HEK293 (cell line): ENCODE data around the gene ANK2.

Experiments used
- CTCF ChIA-PET: fragments of 350-600 bp; formaldehyde crosslinking; extraction: SDS; loops from one replicate; lab custom pipeline; 2021; ENCODE audit warnings: antibody characterized with exemption; lab: Yijun Ruan, JAX
- POLR2A ChIA-PET: fragments of 300-600 bp; formaldehyde crosslinking; extraction: SDS; loops from one replicate; lab custom pipeline; 2020; ENCODE audit warnings: antibody characterized with exemption, inconsistent platforms; lab: Yijun Ruan, JAX
- H3K27ac ChIP-seq: fragments of 200-500 bp; sonication (Bioruptor generic); 2 replicates; pipeline ENCODE4 v1.5.1; 2014; ENCODE audit warnings: low read depth, low read length, control low read depth, inconsistent platforms; ENCODE audit errors: extremely low read depth
- H3K36me3 ChIP-seq, 2 experiments: fragments of 200-500 bp in 1 of 2; sonication (Bioruptor generic) in 1 of 2; 1 replicate in 1 of 2; 2 replicates in 1 of 2; pipeline ENCODE4 v1.5.1; 2014 to 2017; ENCODE audit warnings: inconsistent platforms in 2 of 2, low read length in 2 of 2; ENCODE audit not compliant: control insufficient read depth in 2 of 2, insufficient read depth in 1 of 2
- H3K4me1 ChIP-seq: fragments of 200-500 bp; sonication (Bioruptor generic); 2 replicates; pipeline ENCODE4 v1.5.1; 2014; ENCODE audit warnings: mild to moderate bottlenecking, low read length, inconsistent platforms; ENCODE audit not compliant: control insufficient read depth, insufficient read depth
- H3K4me3 ChIP-seq: 2 replicates; pipeline ENCODE4 v1.5.1; 2011; ENCODE audit warnings: low read depth, mild to moderate bottlenecking, control low read depth, low read length, moderate library complexity
- H3K9me3 ChIP-seq: fragments of 200-500 bp; sonication (Bioruptor generic); 2 replicates; pipeline ENCODE4 v1.5.1; 2014; ENCODE audit warnings: low read depth, low read length, inconsistent platforms; ENCODE audit not compliant: control insufficient read depth, insufficient read depth
- BCL11A ChIP-seq: fragments of 450-650 bp; formaldehyde crosslinking; IDR thresholded peaks from 2 replicates; pipeline ENCODE4 v1.5.1; 2016; ENCODE audit warnings: low read depth, missing biosample characterization, missing genetic modification characterization
- PRDM10 ChIP-seq: fragments of 450-650 bp; formaldehyde crosslinking; IDR thresholded peaks from 2 replicates; pipeline ENCODE4 v1.5.1; 2016; ENCODE audit warnings: missing biosample characterization, missing genetic modification characterization
- SP2 ChIP-seq: fragments of 450-650 bp; formaldehyde crosslinking; IDR thresholded peaks from 2 replicates; pipeline ENCODE4 v1.5.1; 2016; ENCODE audit warnings: missing biosample characterization, missing genetic modification characterization
- ZBTB1 ChIP-seq: fragments of 450-650 bp; formaldehyde crosslinking; IDR thresholded peaks from 2 replicates; pipeline ENCODE4 v1.5.1; 2016; ENCODE audit warnings: missing biosample characterization, missing genetic modification characterization
- ZBTB49 ChIP-seq: fragments of 450-650 bp; formaldehyde crosslinking; IDR thresholded peaks from 2 replicates; pipeline ENCODE4 v1.5.1; 2016; ENCODE audit warnings: missing biosample characterization, missing genetic modification characterization, low read depth
- ZNF140 ChIP-seq: fragments of 450-650 bp; formaldehyde crosslinking; IDR thresholded peaks from 2 replicates; pipeline ENCODE4 v1.5.1; 2016; ENCODE audit warnings: missing biosample characterization, missing genetic modification characterization
- ZNF184 ChIP-seq: fragments of 450-650 bp; IDR thresholded peaks from 2 replicates; pipeline ENCODE4 v1.5.1; 2018; ENCODE audit warnings: missing biosample characterization, mild to moderate bottlenecking, missing genetic modification characterization
- ZNF214 ChIP-seq: fragments of 450-650 bp; formaldehyde crosslinking; IDR thresholded peaks from 2 replicates; pipeline ENCODE4 v1.5.1; 2017; ENCODE audit warnings: missing biosample characterization, mild to moderate bottlenecking, missing genetic modification characterization, borderline replicate concordance
- ZNF23 ChIP-seq: fragments of 450-650 bp; formaldehyde crosslinking; IDR thresholded peaks from 2 replicates; pipeline ENCODE4 v1.5.1; 2016; ENCODE audit warnings: missing biosample characterization, missing genetic modification characterization, borderline replicate concordance
- ZNF266 ChIP-seq: fragments of 450-650 bp; formaldehyde crosslinking; IDR thresholded peaks from 2 replicates; pipeline ENCODE4 v1.5.1; 2016; ENCODE audit warnings: missing biosample characterization, missing genetic modification characterization, low read depth
- ZNF280D ChIP-seq: fragments of 450-650 bp; formaldehyde crosslinking; IDR thresholded peaks from 2 replicates; pipeline ENCODE4 v1.5.1; 2016; ENCODE audit warnings: missing biosample characterization, missing genetic modification characterization
- ZNF292 ChIP-seq: fragments of 450-650 bp; formaldehyde crosslinking; IDR thresholded peaks from 2 replicates; pipeline ENCODE4 v1.5.1; 2016; ENCODE audit warnings: low read depth, missing biosample characterization, missing genetic modification characterization, borderline replicate concordance
- ZNF768 ChIP-seq: fragments of 450-650 bp; formaldehyde crosslinking; IDR thresholded peaks from 2 replicates; pipeline ENCODE4 v1.5.1; 2018; ENCODE audit warnings: missing biosample characterization, mild to moderate bottlenecking, missing genetic modification characterization
- ZNF785 ChIP-seq: fragments of 450-650 bp; formaldehyde crosslinking; IDR thresholded peaks from 2 replicates; pipeline ENCODE4 v1.5.1; 2016; ENCODE audit warnings: missing biosample characterization, missing genetic modification characterization
- ZNF830 ChIP-seq: fragments of 450-650 bp; IDR thresholded peaks from 2 replicates; pipeline ENCODE4 v1.5.0; 2018; ENCODE audit warnings: missing biosample characterization, missing genetic modification characterization, low read depth, mild to moderate bottlenecking, moderate library complexity
- TF ChIP-seq, protein P1 (sequence below): fragments of 450-650 bp; formaldehyde crosslinking; IDR thresholded peaks from 2 replicates; pipeline ENCODE4 v1.5.1; 2017; ENCODE audit warnings: missing biosample characterization, missing genetic modification characterization
- TF ChIP-seq, protein P2 (sequence below): IDR thresholded peaks from 2 replicates; pipeline ENCODE4 v1.6.1; 2011; ENCODE audit warnings: mild to moderate bottlenecking, low read depth, low read length, borderline replicate concordance
- TF ChIP-seq, protein P3 (sequence below): fragments of 450-650 bp; formaldehyde crosslinking; IDR thresholded peaks from 2 replicates; pipeline ENCODE4 v1.5.1; 2017; ENCODE audit warnings: missing biosample characterization, missing genetic modification characterization
- TF ChIP-seq, protein P4 (sequence below): fragments of 450-650 bp; formaldehyde crosslinking; IDR thresholded peaks from 2 replicates; pipeline ENCODE4 v1.5.1; 2016; ENCODE audit warnings: missing biosample characterization, missing genetic modification characterization

ANK2 gene

GRCh38 chr4:113294908-113295307 lies 245.5 kb downstream of the ANK2 start:
- no peak overlapping the region for H3K27ac ChIP-seq
- ChIA-PET CTCF (interaction anchor here (0.6 to 1.1 kb wide), 5 partner anchors 17 to 239 kb away, joined by 3 read pairs; no protein-coding TSS in a partner anchor), POLR2A (no interaction called here)
- TF ChIP-seq ZBTB49 (tag by site-specific recombination) (no peak), SP2 (no peak), ZNF140 (no peak), ZNF184 (no peak), PRDM10 (no peak), ZBTB1 (tag by site-specific recombination) (no peak), ZNF23 (tag by site-specific recombination) (no peak), ZNF266 (tag by site-specific recombination) (no peak), ZNF214 (tag by site-specific recombination) (no peak), BCL11A (tag by site-specific recombination) (no peak), ZNF785 (tag by site-specific recombination) (no peak), ZNF768 (tag by site-specific recombination) (no peak)
- TF ChIP-seq, protein P1, sequence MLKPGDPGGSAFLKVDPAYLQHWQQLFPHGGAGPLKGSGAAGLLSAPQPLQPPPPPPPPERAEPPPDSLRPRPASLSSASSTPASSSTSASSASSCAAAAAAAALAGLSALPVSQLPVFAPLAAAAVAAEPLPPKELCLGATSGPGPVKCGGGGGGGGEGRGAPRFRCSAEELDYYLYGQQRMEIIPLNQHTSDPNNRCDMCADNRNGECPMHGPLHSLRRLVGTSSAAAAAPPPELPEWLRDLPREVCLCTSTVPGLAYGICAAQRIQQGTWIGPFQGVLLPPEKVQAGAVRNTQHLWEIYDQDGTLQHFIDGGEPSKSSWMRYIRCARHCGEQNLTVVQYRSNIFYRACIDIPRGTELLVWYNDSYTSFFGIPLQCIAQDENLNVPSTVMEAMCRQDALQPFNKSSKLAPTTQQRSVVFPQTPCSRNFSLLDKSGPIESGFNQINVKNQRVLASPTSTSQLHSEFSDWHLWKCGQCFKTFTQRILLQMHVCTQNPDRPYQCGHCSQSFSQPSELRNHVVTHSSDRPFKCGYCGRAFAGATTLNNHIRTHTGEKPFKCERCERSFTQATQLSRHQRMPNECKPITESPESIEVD (tag by site-specific recombination) = no peak
- TF ChIP-seq, protein P2, sequence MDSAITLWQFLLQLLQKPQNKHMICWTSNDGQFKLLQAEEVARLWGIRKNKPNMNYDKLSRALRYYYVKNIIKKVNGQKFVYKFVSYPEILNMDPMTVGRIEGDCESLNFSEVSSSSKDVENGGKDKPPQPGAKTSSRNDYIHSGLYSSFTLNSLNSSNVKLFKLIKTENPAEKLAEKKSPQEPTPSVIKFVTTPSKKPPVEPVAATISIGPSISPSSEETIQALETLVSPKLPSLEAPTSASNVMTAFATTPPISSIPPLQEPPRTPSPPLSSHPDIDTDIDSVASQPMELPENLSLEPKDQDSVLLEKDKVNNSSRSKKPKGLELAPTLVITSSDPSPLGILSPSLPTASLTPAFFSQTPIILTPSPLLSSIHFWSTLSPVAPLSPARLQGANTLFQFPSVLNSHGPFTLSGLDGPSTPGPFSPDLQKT = no peak
- no peak overlapping the region for H3K4me3 ChIP-seq
- H3K36me3 ChIP-seq = peaks cover 0 to 6% of the 10 kb centered on the region in 2 experiments; a peak in 1 of 3 replicates
- H3K4me1 ChIP-seq = 0 out of 2 replicates have a peak, but pooled peaks cover 2% of the 10 kb centered on the region
- no peaks in the 10 kb centered on the region for H3K9me3 ChIP-seq

DNA sequence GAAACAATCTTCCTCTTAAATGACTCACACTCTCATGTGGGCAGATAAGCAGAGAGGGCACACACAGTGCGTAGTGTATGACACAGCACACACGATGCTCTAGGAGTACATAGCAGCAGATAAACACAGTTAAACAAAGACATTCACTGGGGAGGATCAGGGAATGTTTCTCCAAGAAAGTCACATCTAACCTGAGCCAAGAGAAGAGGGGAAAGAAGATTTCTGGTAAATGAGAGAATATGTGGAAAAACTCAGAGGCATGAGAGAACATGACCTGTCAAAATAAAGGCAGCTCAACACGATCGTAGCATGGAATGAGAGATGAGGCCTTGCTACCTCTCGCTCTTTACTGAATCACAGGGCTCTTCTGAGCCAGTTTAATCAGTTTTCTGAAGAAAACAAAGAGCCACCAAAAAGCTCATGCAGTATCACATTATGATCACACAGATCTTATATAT lies 251.0 kb downstream of the ANK2 start:
- no peak overlapping the region for H3K4me3 ChIP-seq
- H3K9me3 ChIP-seq = no peaks in the 10 kb centered on the region
- H3K4me1 ChIP-seq = 0 out of 2 replicates have a peak, but pooled peaks cover 2% of the 10 kb centered on the region
- ChIA-PET POLR2A (no interaction called here), CTCF (interaction anchor here (1.4 kb wide), 1 partner anchor 22 kb away, joined by 5 read pairs; no protein-coding TSS in a partner anchor)
- H3K36me3 ChIP-seq = no peaks in the 10 kb centered on the region
- H3K27ac ChIP-seq = no peak overlapping the region
- TF ChIP-seq, protein P3, sequence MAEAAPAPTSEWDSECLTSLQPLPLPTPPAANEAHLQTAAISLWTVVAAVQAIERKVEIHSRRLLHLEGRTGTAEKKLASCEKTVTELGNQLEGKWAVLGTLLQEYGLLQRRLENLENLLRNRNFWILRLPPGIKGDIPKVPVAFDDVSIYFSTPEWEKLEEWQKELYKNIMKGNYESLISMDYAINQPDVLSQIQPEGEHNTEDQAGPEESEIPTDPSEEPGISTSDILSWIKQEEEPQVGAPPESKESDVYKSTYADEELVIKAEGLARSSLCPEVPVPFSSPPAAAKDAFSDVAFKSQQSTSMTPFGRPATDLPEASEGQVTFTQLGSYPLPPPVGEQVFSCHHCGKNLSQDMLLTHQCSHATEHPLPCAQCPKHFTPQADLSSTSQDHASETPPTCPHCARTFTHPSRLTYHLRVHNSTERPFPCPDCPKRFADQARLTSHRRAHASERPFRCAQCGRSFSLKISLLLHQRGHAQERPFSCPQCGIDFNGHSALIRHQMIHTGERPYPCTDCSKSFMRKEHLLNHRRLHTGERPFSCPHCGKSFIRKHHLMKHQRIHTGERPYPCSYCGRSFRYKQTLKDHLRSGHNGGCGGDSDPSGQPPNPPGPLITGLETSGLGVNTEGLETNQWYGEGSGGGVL (tag by site-specific recombination) = no peak
- TF ChIP-seq ZNF292 (tag by site-specific recombination) (no peak), ZNF280D (no peak), ZNF830 (tag by site-specific recombination) (no peak)
- TF ChIP-seq, protein P4, sequence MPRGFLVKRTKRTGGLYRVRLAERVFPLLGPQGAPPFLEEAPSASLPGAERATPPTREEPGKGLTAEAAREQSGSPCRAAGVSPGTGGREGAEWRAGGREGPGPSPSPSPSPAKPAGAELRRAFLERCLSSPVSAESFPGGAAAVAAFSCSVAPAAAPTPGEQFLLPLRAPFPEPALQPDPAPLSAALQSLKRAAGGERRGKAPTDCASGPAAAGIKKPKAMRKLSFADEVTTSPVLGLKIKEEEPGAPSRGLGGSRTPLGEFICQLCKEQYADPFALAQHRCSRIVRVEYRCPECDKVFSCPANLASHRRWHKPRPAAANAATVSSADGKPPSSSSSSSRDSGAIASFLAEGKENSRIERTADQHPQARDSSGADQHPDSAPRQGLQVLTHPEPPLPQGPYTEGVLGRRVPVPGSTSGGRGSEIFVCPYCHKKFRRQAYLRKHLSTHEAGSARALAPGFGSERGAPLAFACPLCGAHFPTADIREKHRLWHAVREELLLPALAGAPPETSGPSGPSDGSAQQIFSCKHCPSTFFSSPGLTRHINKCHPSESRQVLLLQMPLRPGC (tag by site-specific recombination) = no peak
